ENCODE data around the gene ANXA6. TPM values are rescaled to one million over a fixed set of nuclear protein-coding genes. Genes with fewer than 3 reads are reported as not detected.

Gene ANXA6
- total RNA-seq: 100 to 1,000 TPM; 204 to 235 TPM
- 167 TPM for polyA plus RNA-seq (2013, experiment 1 of 2)
- 184 TPM for polyA plus RNA-seq (2013, experiment 2 of 2)
- long read RNA-seq, experiment 1, transcript ANXA6-201 (26 exons, 2,593 nt): major isoform, 19 of 85 reads
- long read RNA-seq, experiment 1, partial matches to known transcripts: 36 of 85 reads
- long read RNA-seq, experiment 1, other reads (novel, unspliced or antisense): 29 of 85 reads
- long read RNA-seq, experiment 2, transcript ANXA6-201 (26 exons, 2,593 nt): major isoform, 119 of 169 reads
- long read RNA-seq, experiment 2, partial matches to known transcripts: 16 of 169 reads
- long read RNA-seq, experiment 2, other reads (novel, unspliced or antisense): 34 of 169 reads
- long read RNA-seq, experiment 3, transcript ANXA6-201 (26 exons, 2,593 nt): major isoform, 1,003 of 1,330 reads
- long read RNA-seq, experiment 3, partial matches to known transcripts: 45 of 1,330 reads
- long read RNA-seq, experiment 3, other reads (novel, unspliced or antisense): 279 of 1,330 reads
- long read RNA-seq, experiment 4, transcript ANXA6-201 (26 exons, 2,593 nt): major isoform, 18 of 28 reads
- long read RNA-seq, experiment 4, partial matches to known transcripts: 5 of 28 reads
- long read RNA-seq, experiment 4, other reads (novel, unspliced or antisense): 4 of 28 reads

GRCh38 chr5:151157426-151158286 is at the start of gene ANXA6:
Gene ANXA6, minus strand, starts transcription at chr5:151157779. Its CDS starts 9,878 bp downstream, at chr5:151147901.
- peak within 1 kb of the TSS; percentile 80 for H3K9ac ChIP-seq (ENCODE audit: extremely low read depth, low read length, poor library complexity, severe bottlenecking)
- H3K27ac Mint-ChIP-seq: peak within 1 kb of the TSS; percentile 84
- TF ChIP-seq, protein P1, sequence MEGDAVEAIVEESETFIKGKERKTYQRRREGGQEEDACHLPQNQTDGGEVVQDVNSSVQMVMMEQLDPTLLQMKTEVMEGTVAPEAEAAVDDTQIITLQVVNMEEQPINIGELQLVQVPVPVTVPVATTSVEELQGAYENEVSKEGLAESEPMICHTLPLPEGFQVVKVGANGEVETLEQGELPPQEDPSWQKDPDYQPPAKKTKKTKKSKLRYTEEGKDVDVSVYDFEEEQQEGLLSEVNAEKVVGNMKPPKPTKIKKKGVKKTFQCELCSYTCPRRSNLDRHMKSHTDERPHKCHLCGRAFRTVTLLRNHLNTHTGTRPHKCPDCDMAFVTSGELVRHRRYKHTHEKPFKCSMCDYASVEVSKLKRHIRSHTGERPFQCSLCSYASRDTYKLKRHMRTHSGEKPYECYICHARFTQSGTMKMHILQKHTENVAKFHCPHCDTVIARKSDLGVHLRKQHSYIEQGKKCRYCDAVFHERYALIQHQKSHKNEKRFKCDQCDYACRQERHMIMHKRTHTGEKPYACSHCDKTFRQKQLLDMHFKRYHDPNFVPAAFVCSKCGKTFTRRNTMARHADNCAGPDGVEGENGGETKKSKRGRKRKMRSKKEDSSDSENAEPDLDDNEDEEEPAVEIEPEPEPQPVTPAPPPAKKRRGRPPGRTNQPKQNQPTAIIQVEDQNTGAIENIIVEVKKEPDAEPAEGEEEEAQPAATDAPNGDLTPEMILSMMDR (conservative IDR thresholded peaks at IDR 0.05): no peak
- H3K27ac ChIP-seq (ENCODE audit: low read depth, low read length): peak within 1 kb of the TSS; percentile 76
- H3K4me3 ChIP-seq (ENCODE audit: low read length): peak within 1 kb of the TSS; percentile 94
- peak within 1 kb of the TSS; percentile 86 for H3K4me3 Mint-ChIP-seq
- peaks cover 12% of the 10 kb centered on the region for H3K4me1 ChIP-seq (ENCODE audit: control insufficient read depth, insufficient read depth, low read length)
- H3K27me3 ChIP-seq (ENCODE audit: control insufficient read depth, insufficient read depth, low read length, poor library complexity, severe bottlenecking): no peaks in the 10 kb centered on the region
- H3K9me3 Mint-ChIP-seq: no peaks in the 10 kb centered on the region
- no peaks in the 10 kb centered on the region for H3K9me3 ChIP-seq (ENCODE audit: control insufficient read depth, low read length)
- H3K4me1 Mint-ChIP-seq: peaks cover 52% of the 10 kb centered on the region
- WGBS, 2 experiments (ENCODE audit: insufficient coverage in 1 of 2, insufficient read length in 1 of 2): 1 to 9% methylated on average over 20 to 60 of the region's 60 CpGs
- DNase-seq: peak; percentile 92
- H3K36me3 Mint-ChIP-seq (ENCODE audit: low read depth): peaks cover 6% of the 10 kb centered on the region
- no peaks in the 10 kb centered on the region for H3K27me3 Mint-ChIP-seq (ENCODE audit: insufficient read depth)
- peaks cover 20% of the 10 kb centered on the region for H3K36me3 ChIP-seq (ENCODE audit: control insufficient read depth, insufficient read depth, low read length)

GRCh38 chr5:151205411-151205810 is 47.8 kb upstream of the ANXA6 start:
- H3K27me3 Mint-ChIP-seq (ENCODE audit: insufficient read depth): peaks cover 45% of the 10 kb centered on the region
- Histone ChIP-seq H3K4me3 (ENCODE audit: low read length) (no peak overlapping the region), H3K27me3 (ENCODE audit: control insufficient read depth, insufficient read depth, low read length, poor library complexity, severe bottlenecking) (peaks cover 34% of the 10 kb centered on the region), H3K4me1 (ENCODE audit: control insufficient read depth, insufficient read depth, low read length) (no peaks in the 10 kb centered on the region), H3K9me3 (ENCODE audit: control insufficient read depth, low read length) (no peaks in the 10 kb centered on the region), H3K9ac (ENCODE audit: extremely low read depth, low read length, poor library complexity, severe bottlenecking) (no peak overlapping the region), H3K27ac (ENCODE audit: low read depth, low read length) (no peak overlapping the region), H3K36me3 (ENCODE audit: control insufficient read depth, insufficient read depth, low read length) (no peaks in the 10 kb centered on the region)
- H3K4me1 Mint-ChIP-seq: peaks cover 7% of the 10 kb centered on the region
- no peak for DNase-seq
- TF ChIP-seq, protein P1 (conservative IDR thresholded peaks at IDR 0.05): no peak
- no peaks in the 10 kb centered on the region for H3K9me3 Mint-ChIP-seq
- WGBS, 2 experiments (ENCODE audit: insufficient coverage in 1 of 2, insufficient read length in 1 of 2): 92% methylated on average over 10 of the region's 10 CpGs; no CpG with 5 or more reads in 1 of the 2 experiments
- no peak overlapping the region for H3K27ac Mint-ChIP-seq
- no peaks in the 10 kb centered on the region for H3K36me3 Mint-ChIP-seq (ENCODE audit: low read depth)
- H3K4me3 Mint-ChIP-seq: no peak overlapping the region

GRCh38 chr5:151204051-151204450 is 46.5 kb upstream of the ANXA6 start:
- no peak for DNase-seq
- H3K27me3 ChIP-seq (ENCODE audit: control insufficient read depth, insufficient read depth, low read length, poor library complexity, severe bottlenecking): peaks cover 48% of the 10 kb centered on the region
- peaks cover 7% of the 10 kb centered on the region for H3K4me1 Mint-ChIP-seq
- no peak overlapping the region for H3K27ac Mint-ChIP-seq
- no peaks in the 10 kb centered on the region for H3K9me3 ChIP-seq (ENCODE audit: control insufficient read depth, low read length)
- H3K4me1 ChIP-seq (ENCODE audit: control insufficient read depth, insufficient read depth, low read length): no peaks in the 10 kb centered on the region
- H3K4me3 ChIP-seq (ENCODE audit: low read length): no peak overlapping the region
- TF ChIP-seq, protein P1 (conservative IDR thresholded peaks at IDR 0.05): no peak
- no peaks in the 10 kb centered on the region for H3K36me3 ChIP-seq (ENCODE audit: control insufficient read depth, insufficient read depth, low read length)
- H3K9me3 Mint-ChIP-seq: no peaks in the 10 kb centered on the region
- H3K36me3 Mint-ChIP-seq (ENCODE audit: low read depth): no peaks in the 10 kb centered on the region
- no peak overlapping the region for H3K27ac ChIP-seq (ENCODE audit: low read depth, low read length)
- no peak overlapping the region for H3K9ac ChIP-seq (ENCODE audit: extremely low read depth, low read length, poor library complexity, severe bottlenecking)
- H3K27me3 Mint-ChIP-seq (ENCODE audit: insufficient read depth): peaks cover 54% of the 10 kb centered on the region
- no peak overlapping the region for H3K4me3 Mint-ChIP-seq
- WGBS, 2 experiments (ENCODE audit: insufficient coverage in 1 of 2, insufficient read length in 1 of 2): 92 to 93% methylated on average over 2 to 5 of the region's 5 CpGs

All from endodermal cell (in vitro differentiated cells).